ENCODE results near the gene ZNF438. TPM values are rescaled to one million over a fixed set of nuclear protein-coding genes. Genes with fewer than 3 reads are reported as not detected.

The ZNF438 gene
- polyA plus RNA-seq, 3 donors: 5.4 to 11.1 (median 9.3) TPM

DNA sequence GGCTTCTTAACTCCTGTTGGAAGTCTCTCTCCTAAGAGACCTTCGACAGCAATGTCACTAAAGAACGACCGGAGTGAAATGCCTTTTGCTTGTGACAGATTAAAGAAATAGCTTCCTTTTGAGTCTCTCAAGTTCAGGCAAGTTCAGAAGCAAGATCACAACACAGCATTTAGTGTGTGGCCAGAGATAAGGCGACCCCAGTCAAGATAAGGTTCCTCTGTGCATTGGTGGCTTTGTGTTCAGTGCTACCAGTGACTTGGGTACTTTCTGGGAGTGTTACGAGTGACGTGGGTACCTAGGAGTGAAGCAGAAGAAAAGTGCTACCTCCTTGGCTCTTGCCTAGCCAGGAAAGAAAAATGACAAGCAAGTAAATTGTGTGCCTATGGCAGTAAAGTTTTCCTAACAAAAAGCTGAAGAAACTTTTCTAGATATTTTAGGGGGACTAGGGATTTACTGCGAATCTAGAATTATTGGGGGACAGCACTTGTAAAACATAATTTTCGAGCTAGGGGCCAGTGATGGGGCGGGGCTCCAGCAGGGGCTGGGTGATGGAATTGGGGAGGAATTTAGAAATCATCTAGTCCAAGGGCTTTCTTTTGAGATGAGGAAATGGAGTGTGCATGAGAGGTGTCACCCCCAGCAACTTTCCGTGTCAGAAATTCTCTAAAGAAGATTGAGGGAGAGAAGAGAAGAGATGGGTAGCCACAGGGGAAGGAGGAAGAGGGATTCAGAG lies 210.2 kb downstream of the ZNF438 start:
- Mint-ChIP-seq H3K4me3 (no peak overlapping the region), H3K27ac (no peak overlapping the region), H3K27me3 (ENCODE audit: low read depth in 3 of 3) (peaks cover 1 to 2% (median 2%) of the 10 kb centered on the region in 3 donors), H3K36me3 (no peaks in the 10 kb centered on the region), H3K4me1 (peaks cover 24% of the 10 kb centered on the region), H3K9me3 (peaks cover 0 to 3% (median 2%) of the 10 kb centered on the region in 7 donors)
- no peak overlapping the region for H3K27ac ChIP-seq (ENCODE audit: low read depth in 1 of 2, low read length in 2 of 2)
- no peaks in the 10 kb centered on the region for H4K20me1 ChIP-seq (ENCODE audit: insufficient read depth, low read length)
- H3K4me1 ChIP-seq (ENCODE audit: control insufficient read depth in 1 of 2, insufficient read depth in 2 of 2, low read length in 2 of 2): peaks cover 8 to 9% of the 10 kb centered on the region in 2 donors
- H3K79me2 ChIP-seq (ENCODE audit: insufficient read depth, low read length): no peaks in the 10 kb centered on the region
- WGBS (ENCODE audit: insufficient coverage): 55% methylated on average over 10 of the region's 10 CpGs
- intact Hi-C loops (cut with micrococcal nuclease): no loop called here
- TF ChIP-seq, protein P1, sequence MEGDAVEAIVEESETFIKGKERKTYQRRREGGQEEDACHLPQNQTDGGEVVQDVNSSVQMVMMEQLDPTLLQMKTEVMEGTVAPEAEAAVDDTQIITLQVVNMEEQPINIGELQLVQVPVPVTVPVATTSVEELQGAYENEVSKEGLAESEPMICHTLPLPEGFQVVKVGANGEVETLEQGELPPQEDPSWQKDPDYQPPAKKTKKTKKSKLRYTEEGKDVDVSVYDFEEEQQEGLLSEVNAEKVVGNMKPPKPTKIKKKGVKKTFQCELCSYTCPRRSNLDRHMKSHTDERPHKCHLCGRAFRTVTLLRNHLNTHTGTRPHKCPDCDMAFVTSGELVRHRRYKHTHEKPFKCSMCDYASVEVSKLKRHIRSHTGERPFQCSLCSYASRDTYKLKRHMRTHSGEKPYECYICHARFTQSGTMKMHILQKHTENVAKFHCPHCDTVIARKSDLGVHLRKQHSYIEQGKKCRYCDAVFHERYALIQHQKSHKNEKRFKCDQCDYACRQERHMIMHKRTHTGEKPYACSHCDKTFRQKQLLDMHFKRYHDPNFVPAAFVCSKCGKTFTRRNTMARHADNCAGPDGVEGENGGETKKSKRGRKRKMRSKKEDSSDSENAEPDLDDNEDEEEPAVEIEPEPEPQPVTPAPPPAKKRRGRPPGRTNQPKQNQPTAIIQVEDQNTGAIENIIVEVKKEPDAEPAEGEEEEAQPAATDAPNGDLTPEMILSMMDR (IDR thresholded peaks at IDR 0.05): no peak
- H3K4me2 ChIP-seq (replicated peaks; ENCODE audit: extremely low read depth, low read length, poor library complexity, severe bottlenecking): no peak overlapping the region
- H3K9ac ChIP-seq (ENCODE audit: insufficient read depth, low read length, poor library complexity, severe bottlenecking): no peak overlapping the region
- no peak for DNase-seq
- H3K9me3 ChIP-seq (replicated peaks in 1 of 2; ENCODE audit: control insufficient read depth in 1 of 2, insufficient read depth in 1 of 2, low read length in 2 of 2): no peaks in the 10 kb centered on the region
- no peaks in the 10 kb centered on the region for H3K27me3 ChIP-seq (ENCODE audit: control insufficient read depth in 2 of 2, insufficient read depth in 2 of 2, low read length in 2 of 2)
- no peaks in the 10 kb centered on the region for H3K36me3 ChIP-seq (replicated peaks in 1 of 2; ENCODE audit: control insufficient read depth in 1 of 2, insufficient read depth in 2 of 2, low read length in 2 of 2)
- H2AFZ ChIP-seq (ENCODE audit: insufficient read depth, low read depth, low read length, poor library complexity, severe bottlenecking): no peak overlapping the region
- H3K4me3 ChIP-seq (replicated peaks in 1 of 3; ENCODE audit: low read depth in 2 of 3, low read length in 3 of 3): no peak overlapping the region

DNA sequence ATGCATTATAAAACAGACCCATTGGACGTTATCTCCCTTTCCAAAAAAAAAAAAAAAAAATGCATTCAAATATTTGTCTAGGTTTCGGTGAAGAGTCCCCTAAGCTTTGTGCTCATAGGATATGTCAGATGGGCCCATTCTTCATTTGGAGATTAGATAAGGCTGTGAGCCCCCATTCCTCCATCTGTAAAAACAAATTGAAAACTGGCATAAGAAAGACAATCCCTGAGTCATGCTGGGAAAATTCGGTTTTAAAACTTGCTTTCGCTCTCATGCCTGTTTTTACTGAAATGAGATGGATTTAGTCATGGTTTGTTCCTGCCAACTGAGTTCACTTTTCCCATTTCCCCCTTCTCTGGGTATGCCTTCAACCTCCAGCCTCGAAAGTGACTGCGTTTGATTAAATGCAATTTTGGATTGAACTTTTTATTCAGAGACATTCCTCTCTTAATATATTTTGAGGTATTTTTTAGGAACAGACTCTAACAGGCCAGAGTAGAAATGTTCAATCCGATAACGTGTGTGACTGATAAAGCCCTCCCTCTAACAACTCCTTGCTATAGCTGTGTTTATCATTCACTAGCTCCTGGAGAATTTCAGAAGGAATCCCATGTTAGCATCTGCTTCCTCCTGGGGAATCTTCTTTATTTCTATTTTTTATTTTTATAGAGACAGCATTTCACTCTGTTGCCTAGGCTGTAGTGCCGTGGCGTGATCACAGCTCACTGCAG lies 211.2 kb downstream of the ZNF438 start:
- Histone ChIP-seq H3K9me3 (replicated peaks in 1 of 2; ENCODE audit: control insufficient read depth in 1 of 2, insufficient read depth in 1 of 2, low read length in 2 of 2) (no peaks in the 10 kb centered on the region), H3K4me3 (replicated peaks in 1 of 3; ENCODE audit: low read depth in 2 of 3, low read length in 3 of 3) (no peak overlapping the region), H3K9ac (ENCODE audit: insufficient read depth, low read length, poor library complexity, severe bottlenecking) (no peak overlapping the region), H3K36me3 (replicated peaks in 1 of 2; ENCODE audit: control insufficient read depth in 1 of 2, insufficient read depth in 2 of 2, low read length in 2 of 2) (no peaks in the 10 kb centered on the region), H4K20me1 (ENCODE audit: insufficient read depth, low read length) (no peaks in the 10 kb centered on the region), H3K27ac (ENCODE audit: low read depth in 1 of 2, low read length in 2 of 2) (no peak overlapping the region), H2AFZ (ENCODE audit: insufficient read depth, low read depth, low read length, poor library complexity, severe bottlenecking) (no peak overlapping the region), H3K4me1 (ENCODE audit: control insufficient read depth in 1 of 2, insufficient read depth in 2 of 2, low read length in 2 of 2) (peaks cover 8 to 9% of the 10 kb centered on the region in 2 donors), H3K27me3 (ENCODE audit: control insufficient read depth in 2 of 2, insufficient read depth in 2 of 2, low read length in 2 of 2) (no peaks in the 10 kb centered on the region), H3K4me2 (replicated peaks; ENCODE audit: extremely low read depth, low read length, poor library complexity, severe bottlenecking) (no peak overlapping the region), H3K79me2 (ENCODE audit: insufficient read depth, low read length) (no peaks in the 10 kb centered on the region)
- no peak for DNase-seq
- Mint-ChIP-seq H3K9me3 (peaks cover 0 to 3% (median 0%) of the 10 kb centered on the region in 7 donors), H3K27ac (peak overlapping the region in 1 of 7 donors; percentile 30), H3K36me3 (no peaks in the 10 kb centered on the region), H3K27me3 (ENCODE audit: low read depth in 3 of 3) (peaks cover 1 to 2% (median 2%) of the 10 kb centered on the region in 3 donors), H3K4me3 (no peak overlapping the region), H3K4me1 (peaks cover 24% of the 10 kb centered on the region)
- intact Hi-C loops (cut with micrococcal nuclease): no loop called here
- no CpG with 5 or more reads among the region's 10 CpGs for WGBS (ENCODE audit: insufficient coverage)
- TF ChIP-seq, protein P1 (IDR thresholded peaks at IDR 0.05): no peak
